Nephron progenitor cell (in vitro differentiated cells): ENCODE data around the gene DZIP1.

Experiments
- DNase-seq: peaks from one replicate; pipeline ENCODE4 v3.0.0; 2021
- H3K27ac Mint-ChIP-seq: 2 replicates; pipeline ENCODE4 v1.8.0; 2021; ENCODE audit warnings: mild to moderate bottlenecking, moderate library complexity, mixed read lengths
- H3K27me3 Mint-ChIP-seq: 2 replicates; pipeline ENCODE4 v1.8.0; 2021; ENCODE audit warnings: mild to moderate bottlenecking, low read depth, mixed read lengths; ENCODE audit not compliant: poor library complexity
- H3K36me3 Mint-ChIP-seq: 2 replicates; pipeline ENCODE4 v1.8.0; 2021; ENCODE audit warnings: low read depth, mixed read lengths
- H3K4me1 Mint-ChIP-seq: 2 replicates; pipeline ENCODE4 v1.8.0; 2021; ENCODE audit warnings: mixed read lengths
- H3K4me3 Mint-ChIP-seq: 2 replicates; pipeline ENCODE4 v1.8.0; 2021; ENCODE audit warnings: mild to moderate bottlenecking, moderate library complexity, mixed read lengths
- H3K9me3 Mint-ChIP-seq: 2 replicates; pipeline ENCODE4 v1.8.0; 2021; ENCODE audit warnings: mild to moderate bottlenecking, moderate library complexity, mixed read lengths
- TF ChIP-seq, protein P1 (sequence below): fragments of 200-600 bp; sonication (generic); IDR thresholded peaks from 2 replicates; pipeline ENCODE4 v1.5.0; 2021; ENCODE audit warnings: antibody characterized with exemption

Gene DZIP1

DNA sequence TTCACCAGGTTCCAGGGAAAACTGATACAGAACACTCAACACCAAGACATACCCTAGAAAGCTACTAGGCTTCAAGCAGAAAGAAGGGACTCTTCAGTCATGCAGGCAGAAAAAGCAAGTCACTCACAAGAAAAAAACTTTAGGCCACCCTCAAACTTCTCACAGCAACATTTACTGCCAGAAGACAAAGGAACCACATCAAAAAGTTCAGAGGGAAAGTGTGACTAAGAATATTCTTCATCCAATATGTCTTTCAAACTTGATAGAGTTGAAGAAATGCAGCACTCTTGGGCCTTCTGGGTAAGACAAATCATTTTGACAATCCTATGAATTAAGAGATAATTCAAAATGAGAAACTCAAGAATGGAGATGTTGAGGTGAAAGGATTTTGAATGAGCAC lies 7.7 kb downstream of the DZIP1 start:
- TF ChIP-seq, protein P1, sequence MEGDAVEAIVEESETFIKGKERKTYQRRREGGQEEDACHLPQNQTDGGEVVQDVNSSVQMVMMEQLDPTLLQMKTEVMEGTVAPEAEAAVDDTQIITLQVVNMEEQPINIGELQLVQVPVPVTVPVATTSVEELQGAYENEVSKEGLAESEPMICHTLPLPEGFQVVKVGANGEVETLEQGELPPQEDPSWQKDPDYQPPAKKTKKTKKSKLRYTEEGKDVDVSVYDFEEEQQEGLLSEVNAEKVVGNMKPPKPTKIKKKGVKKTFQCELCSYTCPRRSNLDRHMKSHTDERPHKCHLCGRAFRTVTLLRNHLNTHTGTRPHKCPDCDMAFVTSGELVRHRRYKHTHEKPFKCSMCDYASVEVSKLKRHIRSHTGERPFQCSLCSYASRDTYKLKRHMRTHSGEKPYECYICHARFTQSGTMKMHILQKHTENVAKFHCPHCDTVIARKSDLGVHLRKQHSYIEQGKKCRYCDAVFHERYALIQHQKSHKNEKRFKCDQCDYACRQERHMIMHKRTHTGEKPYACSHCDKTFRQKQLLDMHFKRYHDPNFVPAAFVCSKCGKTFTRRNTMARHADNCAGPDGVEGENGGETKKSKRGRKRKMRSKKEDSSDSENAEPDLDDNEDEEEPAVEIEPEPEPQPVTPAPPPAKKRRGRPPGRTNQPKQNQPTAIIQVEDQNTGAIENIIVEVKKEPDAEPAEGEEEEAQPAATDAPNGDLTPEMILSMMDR = no peak
- Mint-ChIP-seq H3K36me3 (peaks cover 80% of the 10 kb centered on the region), H3K4me1 (peaks cover 15% of the 10 kb centered on the region), H3K4me3 (no peak overlapping the region), H3K27ac (no peak overlapping the region), H3K27me3 (no peaks in the 10 kb centered on the region), H3K9me3 (no peaks in the 10 kb centered on the region)
- DNase-seq = no peak

DNA sequence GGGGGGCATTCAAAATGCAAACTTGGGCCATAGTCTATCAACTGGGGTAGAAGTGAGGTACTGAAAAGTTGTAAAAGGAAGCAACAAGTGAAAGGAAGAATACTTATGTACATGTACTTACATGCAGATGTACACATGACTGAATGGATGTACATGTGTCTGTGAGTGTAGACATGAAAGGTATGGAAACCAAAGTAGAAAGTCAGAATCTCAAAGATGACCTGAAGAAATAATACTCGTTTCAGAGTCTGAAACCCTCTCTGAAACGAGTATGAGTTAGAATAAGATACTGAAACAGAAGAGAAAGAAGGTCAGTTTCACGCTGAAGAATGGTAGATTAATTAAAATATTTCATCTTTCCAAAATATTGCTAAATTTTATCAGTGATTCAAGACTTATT lies 13.9 kb downstream of the DZIP1 start:
- Mint-ChIP-seq H3K4me1 (no peaks in the 10 kb centered on the region), H3K27ac (no peak overlapping the region), H3K36me3 (peaks cover 95% of the 10 kb centered on the region), H3K4me3 (no peak overlapping the region), H3K9me3 (peaks cover 8% of the 10 kb centered on the region), H3K27me3 (peaks cover 4% of the 10 kb centered on the region)
- DNase-seq = no peak
- TF ChIP-seq, protein P1 = no peak

DNA sequence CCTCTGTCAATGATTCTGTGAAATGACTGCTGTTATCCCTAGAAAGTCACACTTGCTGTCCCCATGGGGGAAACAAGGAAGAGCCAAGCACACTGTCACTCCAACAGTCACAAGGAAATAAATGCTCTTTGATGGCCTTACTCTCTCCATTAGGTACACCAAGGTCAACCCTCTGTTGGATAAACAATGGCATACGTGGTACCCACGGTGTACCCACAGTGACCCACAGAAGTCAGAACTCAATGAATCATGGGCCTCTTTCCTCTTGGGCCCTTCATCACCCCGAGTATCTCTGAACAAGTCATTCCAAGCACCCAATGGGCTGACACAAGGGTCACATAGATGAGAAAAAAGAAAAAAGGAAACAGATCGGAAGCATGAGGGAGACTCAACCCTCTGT lies 15.4 kb downstream of the DZIP1 start:
- Mint-ChIP-seq H3K9me3 (peaks cover 8% of the 10 kb centered on the region), H3K4me1 (peaks cover 6% of the 10 kb centered on the region), H3K36me3 (peaks cover 87% of the 10 kb centered on the region), H3K27ac (no peak overlapping the region), H3K27me3 (peaks cover 4% of the 10 kb centered on the region), H3K4me3 (no peak overlapping the region)
- no peak for DNase-seq
- TF ChIP-seq, protein P1 = no peak

DNA sequence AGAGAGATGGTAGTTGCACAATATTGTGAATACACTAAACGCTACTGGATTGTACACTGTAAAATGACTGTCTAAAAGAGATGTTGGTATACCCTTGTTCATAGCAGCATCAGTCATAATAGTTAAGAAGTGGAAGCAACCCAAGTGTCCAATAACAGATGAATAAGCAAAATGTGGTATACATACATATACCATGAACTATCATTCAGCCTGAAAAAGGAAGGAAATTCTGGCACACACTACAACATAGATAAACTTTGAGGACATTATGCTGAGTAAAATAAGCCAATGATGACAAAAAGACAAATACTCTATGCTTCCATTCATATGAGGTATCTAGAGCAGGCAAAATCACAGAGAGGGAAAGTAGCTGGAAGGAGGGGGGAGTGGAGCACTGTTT lies 16.0 kb downstream of the DZIP1 start:
- Mint-ChIP-seq H3K9me3 (peaks cover 8% of the 10 kb centered on the region), H3K4me3 (no peak overlapping the region), H3K36me3 (peaks cover 84% of the 10 kb centered on the region), H3K4me1 (peaks cover 6% of the 10 kb centered on the region), H3K27me3 (peaks cover 4% of the 10 kb centered on the region), H3K27ac (no peak overlapping the region)
- TF ChIP-seq, protein P1 = no peak
- no peak for DNase-seq

DNA sequence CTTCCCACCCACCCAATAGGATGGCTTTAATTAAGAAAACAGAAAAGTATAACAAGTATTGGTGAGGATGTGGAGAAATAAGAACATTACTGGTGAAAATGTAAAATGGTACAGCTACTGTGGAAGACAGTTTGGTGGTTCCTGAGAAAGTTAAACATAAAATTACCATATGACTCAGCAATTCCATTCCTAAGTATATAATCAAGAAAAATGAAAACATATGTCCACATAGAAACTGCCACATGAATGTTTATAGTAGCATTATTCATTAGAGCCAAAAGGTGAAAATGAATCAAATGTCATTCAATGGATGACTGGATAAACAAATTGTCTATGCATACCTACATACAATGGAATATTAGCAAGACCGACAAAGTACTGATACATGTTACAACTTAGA lies 16.9 kb downstream of the DZIP1 start:
- H3K27ac Mint-ChIP-seq = no peak overlapping the region
- peaks cover 4% of the 10 kb centered on the region for H3K27me3 Mint-ChIP-seq

DNA sequence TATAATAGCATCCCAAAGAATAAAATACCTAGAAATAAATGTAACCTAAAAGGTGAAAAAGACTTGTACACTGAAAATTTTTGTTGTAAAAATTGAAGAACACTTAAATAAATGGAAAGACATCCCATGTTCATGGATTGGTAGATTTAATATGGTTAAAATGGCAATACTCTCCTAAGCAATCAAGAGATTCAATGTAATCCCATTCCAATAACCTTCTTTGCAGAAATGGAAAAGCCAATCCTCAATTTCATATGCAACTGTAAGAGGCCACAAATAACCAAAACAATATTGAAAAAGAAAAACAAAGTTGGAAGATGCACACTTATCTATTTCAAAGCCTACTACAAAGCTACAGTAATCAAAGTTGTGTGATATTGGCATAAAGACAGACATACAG lies 17.7 kb downstream of the DZIP1 start:
- peaks cover 82% of the 10 kb centered on the region for H3K36me3 Mint-ChIP-seq
- no peak for DNase-seq
- H3K4me3 Mint-ChIP-seq = no peak overlapping the region
- TF ChIP-seq, protein P1 = no peak
- peaks cover 4% of the 10 kb centered on the region for H3K27me3 Mint-ChIP-seq
- peaks cover 6% of the 10 kb centered on the region for H3K4me1 Mint-ChIP-seq
- no peak overlapping the region for H3K27ac Mint-ChIP-seq
- peaks cover 8% of the 10 kb centered on the region for H3K9me3 Mint-ChIP-seq

More for the DNA sequence above, 16.9 kb downstream of the DZIP1 start:
- TF ChIP-seq, protein P1 = no peak
- Mint-ChIP-seq H3K4me3 (no peak overlapping the region), H3K9me3 (peaks cover 8% of the 10 kb centered on the region), H3K4me1 (peaks cover 6% of the 10 kb centered on the region), H3K36me3 (peaks cover 83% of the 10 kb centered on the region)
- DNase-seq = no peak
